GM12801 (cell line): ENCODE measurements around the gene PPP1R37.

Experiments used
- TF ChIP-seq, protein P1 (sequence below): IDR thresholded peaks from one replicate; pipeline ENCODE4 v1.5.1; 2011; ENCODE audit warnings: control low read depth; ENCODE audit not compliant: insufficient read length; ENCODE audit errors: extremely low read depth

The PPP1R37 gene

GRCh38 chr19:45098521-45099466, 5.8 kb downstream of the PPP1R37 start:
- TF ChIP-seq, protein P1, sequence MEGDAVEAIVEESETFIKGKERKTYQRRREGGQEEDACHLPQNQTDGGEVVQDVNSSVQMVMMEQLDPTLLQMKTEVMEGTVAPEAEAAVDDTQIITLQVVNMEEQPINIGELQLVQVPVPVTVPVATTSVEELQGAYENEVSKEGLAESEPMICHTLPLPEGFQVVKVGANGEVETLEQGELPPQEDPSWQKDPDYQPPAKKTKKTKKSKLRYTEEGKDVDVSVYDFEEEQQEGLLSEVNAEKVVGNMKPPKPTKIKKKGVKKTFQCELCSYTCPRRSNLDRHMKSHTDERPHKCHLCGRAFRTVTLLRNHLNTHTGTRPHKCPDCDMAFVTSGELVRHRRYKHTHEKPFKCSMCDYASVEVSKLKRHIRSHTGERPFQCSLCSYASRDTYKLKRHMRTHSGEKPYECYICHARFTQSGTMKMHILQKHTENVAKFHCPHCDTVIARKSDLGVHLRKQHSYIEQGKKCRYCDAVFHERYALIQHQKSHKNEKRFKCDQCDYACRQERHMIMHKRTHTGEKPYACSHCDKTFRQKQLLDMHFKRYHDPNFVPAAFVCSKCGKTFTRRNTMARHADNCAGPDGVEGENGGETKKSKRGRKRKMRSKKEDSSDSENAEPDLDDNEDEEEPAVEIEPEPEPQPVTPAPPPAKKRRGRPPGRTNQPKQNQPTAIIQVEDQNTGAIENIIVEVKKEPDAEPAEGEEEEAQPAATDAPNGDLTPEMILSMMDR = no peak

DNA sequence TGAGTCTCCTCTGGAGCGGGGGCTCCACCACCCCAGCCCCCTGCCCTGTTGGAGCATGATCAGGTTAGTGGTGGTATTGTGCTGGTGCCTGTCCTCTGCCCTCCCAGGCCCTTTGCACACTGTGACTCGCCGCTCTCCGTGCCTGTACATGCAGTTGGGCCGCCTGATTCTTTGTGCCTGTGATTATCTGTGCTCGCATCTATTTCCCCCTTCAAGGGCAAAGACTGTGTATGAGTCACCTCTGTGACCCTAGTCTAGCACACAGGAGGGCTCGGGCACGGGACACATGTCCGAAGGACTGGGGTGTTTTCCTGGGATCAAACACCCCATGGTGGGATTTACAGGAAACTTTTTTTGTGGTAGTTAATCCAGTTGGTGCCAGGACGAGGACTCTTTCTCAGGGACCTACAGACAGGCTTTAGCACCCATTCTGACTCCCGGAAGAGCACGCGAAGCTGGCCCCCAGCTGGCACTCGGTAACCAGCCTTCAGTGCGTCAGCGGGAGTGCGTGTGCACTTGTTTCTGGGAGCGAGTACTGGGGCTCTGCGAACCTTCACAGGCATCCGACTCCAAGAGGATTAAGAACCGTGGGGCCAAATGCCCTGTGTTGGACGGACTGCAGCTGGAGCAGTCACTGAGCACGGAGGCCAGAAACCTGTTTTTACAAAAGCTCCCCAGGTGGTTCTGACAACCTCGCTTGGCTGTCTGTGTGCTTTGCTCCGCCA, 6.7 kb downstream of the PPP1R37 start:
- TF ChIP-seq, protein P1 = no peak

GRCh38 chr19:45100201-45100600, 7.2 kb downstream of the PPP1R37 start:
- TF ChIP-seq, protein P1 = no peak

GRCh38 chr19:45100846-45101252, 7.9 kb downstream of the PPP1R37 start:
- TF ChIP-seq, protein P1 = no peak

GRCh38 chr19:45101806-45102205, 8.8 kb downstream of the PPP1R37 start:
- TF ChIP-seq, protein P1 = no peak

- TF ChIP-seq, protein P1 = no peak
Observed at GRCh38 chr19:45102481-45102880, 9.5 kb downstream of the PPP1R37 start.

GRCh38 chr19:45103156-45103507, 10.2 kb downstream of the PPP1R37 start:
- TF ChIP-seq, protein P1 = no peak
